K562 (cell line): ENCODE measurements around the gene PRKACB. TPM values are rescaled to one million over a fixed set of nuclear protein-coding genes. Genes with fewer than 3 reads are reported as not detected.

Experiments used
- ATAC-seq: fragments of 200-7000 bp; cut with Tn5 transposase; 3 replicates; pipeline ENCODE4 v1.9.1; 2020; ENCODE audit warnings: moderate library complexity
- BruUV-seq: library from RNA; stranded (reverse); fragments of 400-500 nt; replicated peaks from 2 replicates; lab custom pipeline; 2021; lab: Mats Ljungman, UMichigan
- CTCF ChIA-PET: fragments of 300-600 bp; formaldehyde crosslinking; extraction: SDS; loops from one replicate; lab custom pipeline; 2021; ENCODE audit warnings: low intra/inter-chr PET ratio; lab: Yijun Ruan, JAX
- POLR2A ChIA-PET: fragments of 300-600, 350-650 bp; sonication (Branson Sonifier 250); formaldehyde crosslinking; extraction: SDS; loops from one replicate; lab custom pipeline; 2021; ENCODE audit warnings: antibody characterized with exemption, inconsistent platforms; lab: Yijun Ruan, JAX
- DNase-seq, 4 experiments: peaks; one replicate each; pipeline versions ENCODE4 v3.0.0 to v3.0.0-alpha.2; 2011 to 2018; ENCODE audit warnings: low spot score in 3 of 4, mixed read lengths in 3 of 4; ENCODE audit errors: extremely low read depth in 1 of 4
- FAIRE-seq: peaks from 2 replicates; lab custom pipeline; 2011; peaks lifted over from hg19 to GRCh38; lab: Jason Lieb, UNC
- H2AFZ ChIP-seq: 2 replicates; pipeline ENCODE4 v1.6.0; 2011; ENCODE audit warnings: low read depth, low read length, control low read depth, inconsistent platforms
- H3K27ac ChIP-seq: fragments of 200-600 bp; 3 replicates; pipeline ENCODE4 v1.8.0; 2011; ENCODE audit warnings: low read depth, mild to moderate bottlenecking, control low read depth, inconsistent platforms, low read length, moderate library complexity, mixed read lengths; ENCODE audit errors: extremely low read depth
- H3K27me3 ChIP-seq, 2 experiments: fragments of 300-600 bp in 1 of 2; 2 replicates in 1 of 2; 3 replicates in 1 of 2; pipeline versions ENCODE4 v1.6.0 to v1.8.0; 2011; ENCODE audit warnings: inconsistent platforms in 2 of 2, low read length in 2 of 2, mild to moderate bottlenecking in 1 of 2, mixed read lengths in 1 of 2, moderate library complexity in 1 of 2; ENCODE audit not compliant: control insufficient read depth in 2 of 2, insufficient read depth in 2 of 2
- H3K36me3 ChIP-seq: fragments of 300-600 bp; 3 replicates; pipeline ENCODE4 v1.8.0; 2011; ENCODE audit warnings: mild to moderate bottlenecking, low read length, inconsistent platforms; ENCODE audit not compliant: control insufficient read depth, insufficient read depth
- H3K4me1 ChIP-seq, 2 experiments: fragments of 200-600 bp in 1 of 2; replicated peaks in 1 of 2; 2 replicates in 1 of 2; 3 replicates in 1 of 2; pipeline versions ENCODE4 v1.5.1 to v1.8.0; 2011; ENCODE audit warnings: inconsistent platforms in 2 of 2, low read length in 2 of 2, mild to moderate bottlenecking in 1 of 2, mixed read lengths in 1 of 2, moderate library complexity in 1 of 2; ENCODE audit not compliant: control insufficient read depth in 2 of 2, insufficient read depth in 2 of 2
- H3K4me2 ChIP-seq: 2 replicates; pipeline ENCODE4 v1.6.1; 2011; ENCODE audit warnings: low read length, control low read depth, inconsistent platforms, mixed read lengths; ENCODE audit not compliant: insufficient read depth
- H3K4me3 ChIP-seq: fragments of 200-600 bp; sonication (generic), shearing (Covaris generic); 2 replicates; pipeline ENCODE4 v1.5.1; 2016; ENCODE audit warnings: control low read depth, inconsistent platforms
- H3K79me2 ChIP-seq: fragments of 200-600 bp; 3 replicates; pipeline ENCODE4 v1.8.0; 2011; ENCODE audit warnings: low read length, inconsistent platforms; ENCODE audit not compliant: control insufficient read depth, insufficient read depth
- H3K9ac ChIP-seq, 2 experiments: 2 replicates each; pipeline versions ENCODE4 v1.6.0 to v1.6.1; 2011; ENCODE audit warnings: low read depth in 2 of 2, low read length in 2 of 2, control low read depth in 1 of 2, inconsistent platforms in 1 of 2, mild to moderate bottlenecking in 1 of 2, mixed read lengths in 1 of 2; ENCODE audit not compliant: insufficient read depth in 1 of 2
- H3K9me1 ChIP-seq: one replicate; pipeline ENCODE4 v1.6.0; 2011; ENCODE audit warnings: inconsistent platforms, mild to moderate bottlenecking, low read length, moderate library complexity; ENCODE audit not compliant: control insufficient read depth, insufficient read depth
- H3K9me3 ChIP-seq: replicated peaks from 2 replicates; pipeline ENCODE4 v1.5.1; 2011; ENCODE audit warnings: low read depth, low read length, inconsistent platforms; ENCODE audit not compliant: control insufficient read depth, insufficient read depth
- H4K20me1 ChIP-seq: replicated peaks from 2 replicates; pipeline ENCODE4 v1.6.1; 2011; ENCODE audit warnings: low read length, inconsistent platforms, mixed read lengths; ENCODE audit not compliant: control insufficient read depth, insufficient read depth
- CREBBP ChIP-seq: IDR thresholded peaks from one replicate; pipeline ENCODE4 v1.6.1; 2012; ENCODE audit warnings: low read depth, mild to moderate bottlenecking, control low read depth, inconsistent platforms, low read length
- E2F6 ChIP-seq, 2 experiments: IDR thresholded peaks; 2 replicates each; pipeline ENCODE4 v1.6.1; 2011; ENCODE audit warnings: borderline replicate concordance in 1 of 2, control low read depth in 1 of 2, low read depth in 1 of 2, low read length in 1 of 2, mild to moderate bottlenecking in 1 of 2, mixed read lengths in 1 of 2, moderate library complexity in 1 of 2; ENCODE audit not compliant: insufficient read depth in 1 of 2, insufficient read length in 1 of 2, poor library complexity in 1 of 2, severe bottlenecking in 1 of 2; ENCODE audit errors: extremely low read depth in 1 of 2
- FOSL1 ChIP-seq: fragments of 200-800 bp; sonication (Bioruptor generic); conservative IDR thresholded peaks from 2 replicates; pipeline ENCODE4 v1.6.1; 2016; ENCODE audit warnings: missing genetic modification characterization, missing compliant biosample characterization
- GABPA ChIP-seq: fragments of 200-800 bp; sonication (Bioruptor generic); conservative IDR thresholded peaks from 2 replicates; pipeline ENCODE4 v1.6.1; 2016; ENCODE audit warnings: low read depth, missing genetic modification characterization, missing compliant biosample characterization
- HMGXB4 ChIP-seq: sonication (generic); formaldehyde crosslinking; IDR thresholded peaks from 2 replicates; pipeline ENCODE4 v1.8.1; 2023; ENCODE audit warnings: mild to moderate bottlenecking, missing genetic modification reagents
- ILK ChIP-seq: fragments of 450-650 bp; IDR thresholded peaks from 2 replicates; pipeline ENCODE4 v1.6.1; 2016; ENCODE audit warnings: missing genetic modification characterization, low read depth, mild to moderate bottlenecking, missing compliant biosample characterization, moderate library complexity, borderline replicate concordance
- MEIS2 ChIP-seq: fragments of 450-650 bp; IDR thresholded peaks from 2 replicates; pipeline ENCODE4 v1.6.1; 2014; ENCODE audit warnings: mild to moderate bottlenecking; ENCODE audit not compliant: partially characterized antibody
- NR2C2 ChIP-seq, 2 experiments: fragments of 200-800 bp in 1 of 2; sonication (Bioruptor generic) in 1 of 2; sonication (generic) in 1 of 2; formaldehyde crosslinking in 1 of 2; IDR thresholded peaks; 2 replicates each; pipeline versions ENCODE4 v1.6.1 to v1.8.0; 2016 to 2022; ENCODE audit warnings: mild to moderate bottlenecking in 1 of 2, missing compliant biosample characterization in 1 of 2, missing genetic modification characterization in 1 of 2, missing genetic modification reagents in 1 of 2
- PHF8 ChIP-seq: fragments of 200-600 bp; sonication (generic); IDR thresholded peaks from 2 replicates; pipeline ENCODE4 v1.6.1; 2012; ENCODE audit warnings: mixed run types, mild to moderate bottlenecking, inconsistent platforms, low read length, moderate library complexity, borderline replicate concordance
- RB1 ChIP-seq: fragments of 450-650 bp; IDR thresholded peaks from 2 replicates; pipeline ENCODE4 v1.6.1; 2017; ENCODE audit warnings: low read depth, mild to moderate bottlenecking
- SAP30 ChIP-seq: fragments of 200-600 bp; sonication (generic); IDR thresholded peaks from 2 replicates; pipeline ENCODE4 v1.6.1; 2012; ENCODE audit warnings: borderline replicate concordance, low read depth, mild to moderate bottlenecking, moderate library complexity, low read length, control low read depth, inconsistent platforms; ENCODE audit not compliant: insufficient read depth, poor library complexity, severe bottlenecking
- SIN3B ChIP-seq: fragments of 450-650 bp; IDR thresholded peaks from 2 replicates; pipeline ENCODE4 v1.6.1; 2017; ENCODE audit warnings: low read depth, mild to moderate bottlenecking, moderate library complexity
- SRF ChIP-seq, 2 experiments: fragments of 250-450, 450-650 bp in 1 of 2; sonication (Bioruptor Pico) in 1 of 2; sonication (generic) in 1 of 2; formaldehyde crosslinking; IDR thresholded peaks; 2 replicates each; pipeline versions ENCODE4 v1.5.0 to v1.5.1; 2020 to 2022; ENCODE audit warnings: mild to moderate bottlenecking in 1 of 2, missing genetic modification reagents in 1 of 2
- TARDBP ChIP-seq: fragments of 450-650 bp; IDR thresholded peaks from 2 replicates; pipeline ENCODE4 v1.6.1; 2016
- THAP12 ChIP-seq: fragments of 250-450 bp; sonication (Bioruptor Pico); IDR thresholded peaks from 2 replicates; pipeline ENCODE4 v1.9.0; 2021; ENCODE audit warnings: mild to moderate bottlenecking, inconsistent platforms
- ZBTB17 ChIP-seq: fragments of 450-650 bp; formaldehyde crosslinking; IDR thresholded peaks from 2 replicates; pipeline ENCODE4 v1.4.0; 2020; ENCODE audit warnings: mild to moderate bottlenecking
- ZNF232 ChIP-seq: sonication (generic); formaldehyde crosslinking; IDR thresholded peaks from 2 replicates; pipeline ENCODE4 v1.8.0; 2022; ENCODE audit warnings: mild to moderate bottlenecking, missing genetic modification reagents
- WGBS: fragments of 100-300 bp; shearing (Covaris generic); methylation state at CpG from one replicate; pipeline ENCODE4 v1.1.6; 2016; ENCODE audit warnings: low coverage, mixed read lengths; ENCODE audit not compliant: insufficient coverage; ENCODE audit errors: missing lambda C conversion rate; 5-methylcytosine and 5-hydroxymethylcytosine counted together
- in situ Hi-C: fragments of 300-500 bp; cut with MboI; formaldehyde crosslinking; loops from 4 replicates; pipeline ENCODE4 v1.15.0; 2018; ENCODE audit warnings: inconsistent platforms, mixed read lengths
- intact Hi-C: fragments of 100-400 bp; cut with micrococcal nuclease; formaldehyde crosslinking; loops from 2 replicates; pipeline ENCODE4 v1.14.2; 2022
- polyA plus RNA-seq, 8 experiments: library from polyadenylated mRNA; depleted of rRNA in 4 of 8; stranded (reverse) in 5 of 8; unstranded in 3 of 8; fragments of >200 nt; fragmentation: Nextera tagmentation in 2 of 8; fragmentation: Illumina TruSeq in 1 of 8; extraction: Ambion mirVana in 2 of 8; extraction: Trizol in 1 of 8; gene quantifications; 2 replicates each; pipeline versions ENCODE4 v1.2.1 to v1.2.3, GENCODE V29; 2011 to 2014; ENCODE audit warnings: inconsistent platforms in 1 of 8, missing spikeins in 1 of 8
- total RNA-seq, 7 experiments: library from RNA; depleted of rRNA in 6 of 7; stranded (reverse); fragments of >200 nt in 6 of 7; fragmentation: Illumina TruSeq in 2 of 7; extraction: Trizol in 2 of 7; gene quantifications; 2 replicates each; pipeline versions ENCODE4 v1.2.1 to v1.2.3, GENCODE V29; 2011 to 2021; ENCODE audit warnings: low replicate concordance in 1 of 7

Gene PRKACB
- total and polyA plus RNA-seq, 9 of the 15 experiments (the other 6 are each of a cell fraction or from before 2014, with no cell fraction given): 1.1 to 5.2 (median 2.8) TPM

- intact Hi-C loops (loop anchor here (10.0 kb wide), 1 partner anchor 658 kb away; no protein-coding TSS in a partner anchor), in situ Hi-C loops (no loop called here)
- BruUV-seq: no TSS peak
- H3K27ac ChIP-seq: no peak overlapping the region
- H3K4me2 ChIP-seq: no peak overlapping the region
- no peaks in the 10 kb centered on the region for H3K36me3 ChIP-seq
- ATAC-seq (no peak), FAIRE-seq (no peak), DNase-seq (no peak)
- no peaks in the 10 kb centered on the region for H3K27me3 ChIP-seq
- no peak overlapping the region for H3K4me3 ChIP-seq
- ChIA-PET POLR2A (no interaction called here), CTCF (no interaction called here)
- no peaks in the 10 kb centered on the region for H3K79me2 ChIP-seq
- peaks cover 0 to 5% of the 10 kb centered on the region in 2 experiments; a peak in 2 of 5 replicates for H3K4me1 ChIP-seq
- no peaks in the 10 kb centered on the region for H4K20me1 ChIP-seq
- no peak overlapping the region for H3K9ac ChIP-seq
- no peaks in the 10 kb centered on the region for H3K9me3 ChIP-seq
- H2AFZ ChIP-seq: no peak overlapping the region
- WGBS: 25% methylated on average over 2 of the region's 2 CpGs
- H3K9me1 ChIP-seq: no peaks in the 10 kb centered on the region
- TF ChIP-seq RB1 (no peak), SRF (CRISPR knock-in tag; IDR thresholded peaks at IDR 0.05) (no peak), THAP12 (CRISPR knock-in tag) (no peak), CREBBP (no peak), TARDBP (no peak), ZBTB17 (CRISPR knock-in tag) (no peak), E2F6 (IDR thresholded peaks at IDR 0.05; ENCODE audit: borderline replicate concordance in 1 of 2, extremely low read depth in 1 of 2, insufficient read depth in 1 of 2, insufficient read length in 1 of 2, low read depth in 1 of 2, low read length in 1 of 2, poor library complexity in 1 of 2, severe bottlenecking in 1 of 2) (no peak), GABPA (tag) (0 out of 2 replicates have a peak, but pooled peaks have one; percentile 17), ZNF232 (CRISPR knock-in tag) (no peak), HMGXB4 (CRISPR knock-in tag) (no peak), MEIS2 (peak; percentile 57), FOSL1 (tag) (no peak), ILK (tag) (no peak), SAP30 (no peak), PHF8 (no peak), NR2C2 (CRISPR knock-in tag; IDR thresholded peaks at IDR 0.05) (no peak), NR2C2 (tag; IDR thresholded peaks at IDR 0.05) (no peak), SIN3B (no peak)
Measured at GRCh38 chr1:84116558-84116957, 27.5 kb upstream of the PRKACB start.
